Heart left ventricle (tissue), 16 donors: ENCODE measurements around the gene TACSTD2. TPM values are rescaled to one million over a fixed set of nuclear protein-coding genes. Genes with fewer than 3 reads are reported as not detected.
"Not testable (repeated sequence)": the region's sequence is repeated elsewhere in the genome, so short reads cannot be mapped to it uniquely, and the experiment has no call there.

Experiments used
- ATAC-seq, 4 donors: fragments of 200-7000 bp; cut with Tn5 transposase; one replicate each; pipeline ENCODE4 v1.9.1; 2020 to 2022; ENCODE audit warnings: moderate library complexity in 4 of 4, mild to moderate bottlenecking in 3 of 4, moderate number of reproducible peaks in 1 of 4
- DNase-seq, 5 donors: peaks; one replicate each; pipeline ENCODE4 v3.0.0-alpha.2; 2020
- H3K27ac ChIP-seq, 12 donors: fragments of 200-600 bp; sonication (generic) in 4 of 12; one replicate each; pipeline versions ENCODE4 v1.5.0 to v1.8.0; 2016 to 2022; ENCODE audit warnings: mild to moderate bottlenecking in 2 of 12
- H3K27me3 ChIP-seq, 9 donors: fragments of 200-600 bp; sonication (generic) in 2 of 9; one replicate each; pipeline versions ENCODE4 v1.5.1 to v1.8.0; 2016 to 2022; ENCODE audit warnings: mild to moderate bottlenecking in 3 of 9
- H3K36me3 ChIP-seq, 9 donors: fragments of 200-600 bp; sonication (generic) in 2 of 9; one replicate each; pipeline versions ENCODE4 v1.5.0 to v1.8.0; 2018 to 2022; ENCODE audit warnings: mild to moderate bottlenecking in 2 of 9
- H3K4me1 ChIP-seq, 12 donors: fragments of 200-600 bp; sonication (generic) in 4 of 12; one replicate each; pipeline versions ENCODE4 v1.5.0 to v1.8.0; 2016 to 2022; ENCODE audit warnings: mild to moderate bottlenecking in 3 of 12
- H3K4me3 ChIP-seq, 12 donors: fragments of 200-600 bp; sonication (generic) in 4 of 12; one replicate each; pipeline versions ENCODE4 v1.5.0 to v1.8.0; 2017 to 2022; ENCODE audit warnings: mild to moderate bottlenecking in 9 of 12, moderate library complexity in 4 of 12
- H3K9me3 ChIP-seq, 12 donors: fragments of 200-600 bp; sonication (generic) in 4 of 12; one replicate each; pipeline versions ENCODE4 v1.5.0 to v1.8.0; 2016 to 2022; ENCODE audit warnings: mild to moderate bottlenecking in 1 of 12
- POLR2A ChIP-seq, 2 donors: fragments of 450-650 bp; IDR thresholded peaks; one replicate each; pipeline ENCODE4 v1.6.1; 2017; ENCODE audit warnings: antibody characterized with exemption in 2 of 2, mild to moderate bottlenecking in 2 of 2, moderate library complexity in 2 of 2
- WGBS, 4 donors: extraction: QIAGEN DNeasy Blood & Tissue Kit in 2 of 4; methylation state at CpG; one replicate each; pipeline versions ENCODE4 v1.1.5 to v1.1.7; 2013 to 2018; 5-methylcytosine and 5-hydroxymethylcytosine counted together
- intact Hi-C, 10 donors: fragments of 100-400 bp; cut with DNase I; formaldehyde crosslinking; loops; one replicate each; pipeline versions ENCODE4 v1.11.1 to v1.14.2; 2022
- polyA plus RNA-seq, 2 donors: library from polyadenylated mRNA; stranded (reverse); fragments of 200-250 nt; gene quantifications; one replicate each; pipeline ENCODE4 v1.2.3, GENCODE V29; 2013
- total RNA-seq, 9 donors: library from RNA; depleted of rRNA in 2 of 9; stranded (reverse); fragments of >200 nt in 2 of 9; fragmentation: NEBNext Ultra II Directional in 3 of 9; extraction: Animal tissue kit (Norgen Biotek cat#: 25700) in 3 of 9; gene quantifications; one replicate each; pipeline versions ENCODE4 v1.1.0 to v1.2.4, GENCODE V29; 2016 to 2023
- TF ChIP-seq, protein P1 (sequence below), 12 donors: fragments of 200-600 bp; sonication (generic) in 4 of 12; IDR thresholded peaks; one replicate each; pipeline versions ENCODE4 v1.5.0 to v1.8.0; 2018 to 2022; ENCODE audit warnings: antibody characterized with exemption in 12 of 12, mild to moderate bottlenecking in 5 of 12
- donor health status: ischemic (EF 13 %, LVEDD 7.1; RV severe dilation, severe dysfunction).
- donor health status: healthy with polysubstance abuse.
- donor health status: DM: no; HTN: yes; CAD: no.
- donor health status: DM: no; HTN: no; CAD: no.
- donor health status: ischemic (EF 25% LVEDD 6.9; RV normal size, moderate dysfunction).
- donor health status: ischemic (EF 25% LVEDD 5.7; RV mildly dilated, moderate dysfunction).
- donor health status: healthy.
- donor health status: DM: yes; HTN: yes; CAD: no.
- donor health status: ischemic (EF 35%, LVEDD 5.7; RV mildly dilated, moderate dysfunction).
- donor health status: nonischemic (EF 11% LVEDD 7.7; RV severe dilation, severe dysfunction).
- donor health status: DM: yes; HTN: yes; CAD: no.
- donor health status: PGD.
- donor health status: ischemic (EF 29% LVEDD 5.4; RV normal size, mild dysfunction).
- donor health status: nonischemic (EF 23%, LVEDD 6.1; RV moderate dilation, normal function).

TACSTD2 gene
- total and polyA plus RNA-seq, 11 donors: 0.11 to 0.75 (median 0.15) TPM; not detected in 4

DNA sequence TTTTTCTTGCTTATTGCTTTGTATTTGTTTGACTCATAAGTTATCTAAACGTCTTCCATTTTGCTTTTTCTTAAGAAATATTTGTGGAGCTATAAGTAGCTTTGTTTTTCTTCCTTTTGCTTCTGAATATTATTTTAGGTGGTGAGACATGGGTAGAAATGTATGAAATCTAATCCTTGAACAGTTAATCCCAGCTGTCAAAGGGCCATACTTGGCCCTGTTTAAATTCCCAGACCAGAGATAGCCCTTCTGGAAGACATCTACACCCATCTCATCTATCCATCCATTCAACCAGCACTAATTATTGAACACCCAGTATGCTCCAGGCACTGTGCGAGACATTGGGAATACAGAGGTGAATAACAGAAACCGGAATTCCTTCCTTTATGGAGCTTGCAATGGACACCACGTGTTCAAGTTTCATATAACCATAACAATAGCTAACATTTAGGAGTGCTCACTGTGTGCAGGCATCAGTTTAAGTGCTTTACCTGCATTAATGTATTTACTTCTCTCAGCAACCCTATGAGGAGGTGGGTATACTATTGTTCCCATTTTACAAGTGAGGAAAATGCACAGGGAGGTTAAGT is 8.7 kb downstream of the TACSTD2 start:
- H3K9me3 ChIP-seq: no peaks in the 10 kb centered on the region
- peaks cover 0 to 41% (median 7%) of the 10 kb centered on the region in 9 donors for H3K27me3 ChIP-seq
- no peaks in the 10 kb centered on the region for H3K36me3 ChIP-seq
- intact Hi-C loops: no loop called here
- ATAC-seq: no peak
- WGBS, 4 donors: 72 to 76% (median 73%) methylated on average over 4 of the region's 4 CpGs
- no peak overlapping the region for H3K4me3 ChIP-seq
- no peak overlapping the region for H3K27ac ChIP-seq
- no peak for DNase-seq
- no peaks in the 10 kb centered on the region for H3K4me1 ChIP-seq
- TF ChIP-seq, protein P1, sequence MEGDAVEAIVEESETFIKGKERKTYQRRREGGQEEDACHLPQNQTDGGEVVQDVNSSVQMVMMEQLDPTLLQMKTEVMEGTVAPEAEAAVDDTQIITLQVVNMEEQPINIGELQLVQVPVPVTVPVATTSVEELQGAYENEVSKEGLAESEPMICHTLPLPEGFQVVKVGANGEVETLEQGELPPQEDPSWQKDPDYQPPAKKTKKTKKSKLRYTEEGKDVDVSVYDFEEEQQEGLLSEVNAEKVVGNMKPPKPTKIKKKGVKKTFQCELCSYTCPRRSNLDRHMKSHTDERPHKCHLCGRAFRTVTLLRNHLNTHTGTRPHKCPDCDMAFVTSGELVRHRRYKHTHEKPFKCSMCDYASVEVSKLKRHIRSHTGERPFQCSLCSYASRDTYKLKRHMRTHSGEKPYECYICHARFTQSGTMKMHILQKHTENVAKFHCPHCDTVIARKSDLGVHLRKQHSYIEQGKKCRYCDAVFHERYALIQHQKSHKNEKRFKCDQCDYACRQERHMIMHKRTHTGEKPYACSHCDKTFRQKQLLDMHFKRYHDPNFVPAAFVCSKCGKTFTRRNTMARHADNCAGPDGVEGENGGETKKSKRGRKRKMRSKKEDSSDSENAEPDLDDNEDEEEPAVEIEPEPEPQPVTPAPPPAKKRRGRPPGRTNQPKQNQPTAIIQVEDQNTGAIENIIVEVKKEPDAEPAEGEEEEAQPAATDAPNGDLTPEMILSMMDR (IDR thresholded peaks at IDR 0.05): no peak
- no peak for TF ChIP-seq POLR2A (IDR thresholded peaks at IDR 0.05)

DNA sequence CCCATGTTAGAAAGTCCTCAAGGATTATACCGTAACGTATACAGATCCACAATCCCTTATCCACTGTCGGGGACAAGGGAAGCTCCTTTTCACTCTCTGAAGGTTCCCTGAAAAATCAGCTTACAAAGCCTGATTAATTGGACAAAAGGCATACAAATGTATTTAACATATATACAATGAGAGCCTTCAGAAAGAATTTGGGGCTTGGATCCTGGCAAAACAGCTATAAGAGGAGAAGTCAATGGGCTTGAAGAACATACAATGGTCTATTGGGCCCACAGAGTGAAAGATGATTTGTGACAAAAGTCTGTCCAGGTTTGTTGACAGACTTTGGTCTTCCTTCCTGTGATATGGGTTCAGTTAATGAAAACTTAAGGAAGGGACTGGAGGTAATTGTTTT is 10.7 kb downstream of the TACSTD2 start:
- Histone ChIP-seq H3K36me3 (no peaks in the 10 kb centered on the region), H3K9me3 (no peaks in the 10 kb centered on the region), H3K4me3 (no peak overlapping the region), H3K27ac (no peak overlapping the region), H3K4me1 (no peaks in the 10 kb centered on the region), H3K27me3 (peaks cover 0 to 21% (median 5%) of the 10 kb centered on the region in 9 donors)
- ATAC-seq (no peak), DNase-seq (no peak)
- TF ChIP-seq POLR2A (IDR thresholded peaks at IDR 0.05): no peak
- TF ChIP-seq, protein P1 (IDR thresholded peaks at IDR 0.05): no peak
- intact Hi-C loops: no loop called here
- WGBS, 4 donors: 72 to 95% (median 84%) methylated on average over 3 of the region's 3 CpGs

DNA sequence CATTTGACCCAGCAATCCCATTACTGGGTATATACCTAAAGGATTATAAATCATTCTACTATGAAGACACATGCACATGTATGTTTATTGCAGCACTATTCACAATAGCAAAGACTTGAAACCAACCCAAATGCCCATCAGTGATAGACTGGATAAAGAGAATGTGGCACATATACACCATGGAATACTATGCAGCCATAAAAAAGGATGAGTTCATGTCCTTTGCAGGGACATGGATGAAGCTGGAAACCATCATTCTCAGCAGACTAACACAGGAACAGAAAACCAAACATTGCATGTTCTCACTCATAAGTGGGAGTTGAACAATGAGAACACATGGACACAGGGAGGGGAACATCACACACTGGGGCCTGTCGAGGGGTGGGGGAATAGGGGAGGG is 13.3 kb downstream of the TACSTD2 start:
- DNase-seq, H3K27me3 ChIP-seq, H3K4me3 ChIP-seq, H3K36me3 ChIP-seq, ATAC-seq, H3K27ac ChIP-seq, H3K4me1 ChIP-seq, intact Hi-C loops, H3K9me3 ChIP-seq: not testable (repeated sequence)
- WGBS, 4 donors: 82 to 96% (median 87%) methylated on average over 1 of the region's 1 CpG

DNA sequence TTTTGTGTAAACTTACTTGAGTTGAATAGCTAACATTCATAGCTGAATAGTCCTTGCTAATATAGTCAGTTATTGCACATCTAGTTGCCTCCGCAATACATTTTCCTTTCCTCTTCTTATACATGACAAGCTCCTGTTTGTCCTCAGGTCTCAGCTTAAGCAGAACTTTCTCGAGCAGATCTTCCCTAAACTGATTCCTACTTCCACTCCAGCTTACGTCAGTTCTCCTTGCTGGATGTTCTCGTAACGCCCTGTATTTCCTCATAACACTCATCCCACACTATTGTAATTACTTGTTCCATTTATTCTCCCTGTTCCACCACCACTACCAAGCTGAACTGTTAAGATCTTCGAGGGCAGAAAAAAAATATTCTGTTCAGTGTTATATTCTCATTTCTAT is 15.4 kb downstream of the TACSTD2 start:
- intact Hi-C loops: no loop called here

More for the DNA sequence above, 15.4 kb downstream of the TACSTD2 start:
- H3K36me3 ChIP-seq: no peaks in the 10 kb centered on the region
- WGBS, 4 donors: 63 to 76% (median 66%) methylated on average over 6 of the region's 6 CpGs
- no peak overlapping the region for H3K27ac ChIP-seq
- DNase-seq (no peak), ATAC-seq (no peak)
- peaks cover 0 to 8% (median 0%) of the 10 kb centered on the region in 9 donors for H3K27me3 ChIP-seq
- H3K9me3 ChIP-seq: peaks cover 0 to 9% (median 0%) of the 10 kb centered on the region in 12 donors
- TF ChIP-seq POLR2A (IDR thresholded peaks at IDR 0.05): no peak
- TF ChIP-seq, protein P1 (IDR thresholded peaks at IDR 0.05): no peak
- H3K4me3 ChIP-seq: no peak overlapping the region
- no peaks in the 10 kb centered on the region for H3K4me1 ChIP-seq
